Aorta (tissue), 5 donors: Measurements from ENCODE around the gene TMEM271. TPM values are rescaled to one million over a fixed set of nuclear protein-coding genes. Genes with fewer than 3 reads are reported as not detected.
"Not testable (repeated sequence)": the region's sequence is repeated elsewhere in the genome, so short reads cannot be mapped to it uniquely, and the experiment has no call there.

ENCODE experiments used
- ATAC-seq: fragments of 200-7000 bp; cut with Tn5 transposase; one replicate; pipeline ENCODE4 v1.9.1; 2022; ENCODE audit warnings: moderate library complexity; ENCODE audit not compliant: low FRiP score
- DNase-seq, 2 donors: peaks; one replicate each; pipeline ENCODE4 v3.0.0-alpha.2; 2020
- H3K27ac ChIP-seq, 2 donors: one replicate each; pipeline ENCODE4 v1.5.1; 2013; ENCODE audit warnings: low read length in 2 of 2, mild to moderate bottlenecking in 2 of 2, moderate library complexity in 2 of 2, control low read depth in 1 of 2, inconsistent platforms in 1 of 2, low read depth in 1 of 2
- H3K27me3 ChIP-seq, 2 donors: one replicate each; pipeline ENCODE4 v1.6.1; 2013; ENCODE audit warnings: control low read depth in 1 of 2, low read length in 1 of 2, mild to moderate bottlenecking in 1 of 2, moderate library complexity in 1 of 2; ENCODE audit not compliant: insufficient read depth in 2 of 2, control insufficient read depth in 1 of 2
- H3K36me3 ChIP-seq, 2 donors: one replicate each; pipeline ENCODE4 v1.6.1; 2013; ENCODE audit warnings: control low read depth in 1 of 2, low read length in 1 of 2, mild to moderate bottlenecking in 1 of 2; ENCODE audit not compliant: insufficient read depth in 2 of 2, control insufficient read depth in 1 of 2
- H3K4me1 ChIP-seq, 2 donors: one replicate each; pipeline ENCODE4 v1.6.1; 2013; ENCODE audit warnings: low read length in 2 of 2, control low read depth in 1 of 2, mild to moderate bottlenecking in 1 of 2, moderate library complexity in 1 of 2; ENCODE audit not compliant: insufficient read depth in 2 of 2, control insufficient read depth in 1 of 2
- H3K4me3 ChIP-seq, 2 donors: one replicate each; pipeline ENCODE4 v1.5.1; 2013; ENCODE audit warnings: low read length in 2 of 2, control low read depth in 1 of 2, mild to moderate bottlenecking in 1 of 2
- H3K9me3 ChIP-seq: one replicate; pipeline ENCODE4 v1.6.1; 2013; ENCODE audit warnings: mild to moderate bottlenecking, low read length; ENCODE audit not compliant: control insufficient read depth
- WGBS, 2 donors: extraction: QIAGEN DNeasy Blood & Tissue Kit; methylation state at CpG; one replicate each; pipeline ENCODE4 v1.1.7; 2013; 5-methylcytosine and 5-hydroxymethylcytosine counted together
- intact Hi-C, 2 donors: fragments of 100-400 bp; cut with DNase I; formaldehyde crosslinking; loops; one replicate each; pipeline versions ENCODE4 v1.14.2 to v1.15.0; 2022
- polyA plus RNA-seq, 2 donors: library from polyadenylated mRNA; stranded (reverse); fragments of 200-250 nt; gene quantifications; one replicate each; pipeline ENCODE4 v1.2.3, GENCODE V29; 2013
- total RNA-seq, 2 donors: library from RNA; stranded (reverse); fragmentation: NEBNext Ultra II Directional; extraction: Animal tissue kit (Norgen Biotek cat#: 25700); gene quantifications; one replicate each; pipeline ENCODE4 v1.2.1, GENCODE V29; 2021
- donor health status: healthy with polysubstance abuse.
- donor health status: Bipolar disorder and iron deficiency.
- donor health status: DM: no; HTN: no; CAD: no.
- donor health status: DM: no; HTN: no; CAD: no.
- donor health status: DM: yes; HTN: yes; CAD: no.

Gene TMEM271
- total and polyA plus RNA-seq, 4 donors = not detected

GRCh38 chr4:570754-571153 is 5.3 kb downstream of the TMEM271 start:
- no peak overlapping the region for H3K4me3 ChIP-seq
- no peaks in the 10 kb centered on the region for H3K4me1 ChIP-seq
- H3K36me3 ChIP-seq = no peaks in the 10 kb centered on the region
- H3K27me3 ChIP-seq = peaks cover 0 to 2% of the 10 kb centered on the region in 2 donors
- 79 to 85% methylated on average over 11 of the region's 11 CpGs for WGBS, 2 donors
- DNase-seq (no peak), ATAC-seq (no peak)
- no peaks in the 10 kb centered on the region for H3K9me3 ChIP-seq
- intact Hi-C loops = no loop called here
- no peak overlapping the region for H3K27ac ChIP-seq

GRCh38 chr4:569958-570667 is 6.0 kb downstream of the TMEM271 start:
- Histone ChIP-seq H3K27me3 (peaks cover 0 to 2% of the 10 kb centered on the region in 2 donors), H3K4me3 (no peak overlapping the region), H3K4me1 (no peaks in the 10 kb centered on the region), H3K9me3 (no peaks in the 10 kb centered on the region), H3K27ac (no peak overlapping the region), H3K36me3 (no peaks in the 10 kb centered on the region)
- 76 to 77% methylated on average over 17 of the region's 17 CpGs for WGBS, 2 donors
- intact Hi-C loops = no loop called here
- DNase-seq (no peak), ATAC-seq (no peak)

GRCh38 chr4:568962-569361 is 7.1 kb downstream of the TMEM271 start:
- DNase-seq (no peak), ATAC-seq (no peak)
- peaks cover 0 to 2% of the 10 kb centered on the region in 2 donors for H3K27me3 ChIP-seq
- no peaks in the 10 kb centered on the region for H3K9me3 ChIP-seq
- no peak overlapping the region for H3K27ac ChIP-seq
- intact Hi-C loops = no loop called here
- H3K36me3 ChIP-seq = no peaks in the 10 kb centered on the region
- H3K4me3 ChIP-seq = no peak overlapping the region
- WGBS, 2 donors = 68 to 79% methylated on average over 5 of the region's 5 CpGs
- no peaks in the 10 kb centered on the region for H3K4me1 ChIP-seq

GRCh38 chr4:568351-568652 is 7.8 kb downstream of the TMEM271 start:
- DNase-seq (no peak), ATAC-seq (no peak)
- Histone ChIP-seq H3K27ac (no peak overlapping the region), H3K27me3 (no peaks in the 10 kb centered on the region), H3K4me3 (no peak overlapping the region), H3K4me1 (no peaks in the 10 kb centered on the region), H3K9me3 (no peaks in the 10 kb centered on the region), H3K36me3 (no peaks in the 10 kb centered on the region)
- intact Hi-C loops = no loop called here
- WGBS, 2 donors = 58 to 64% methylated on average over 2 of the region's 2 CpGs

GRCh38 chr4:567457-568350 is 8.4 kb downstream of the TMEM271 start:
- no peaks in the 10 kb centered on the region for H3K27me3 ChIP-seq
- ATAC-seq = no peak
- H3K4me3 ChIP-seq = no peak overlapping the region
- 69 to 74% methylated on average over 10 of the region's 10 CpGs for WGBS, 2 donors
- H3K4me1 ChIP-seq = no peaks in the 10 kb centered on the region
- no peak for DNase-seq
- intact Hi-C loops = no loop called here
- no peaks in the 10 kb centered on the region for H3K36me3 ChIP-seq
- H3K9me3 ChIP-seq = no peaks in the 10 kb centered on the region
- no peak overlapping the region for H3K27ac ChIP-seq

GRCh38 chr4:566508-567295 is 9.4 kb downstream of the TMEM271 start:
- DNase-seq (no peak), ATAC-seq (no peak)
- H3K4me3 ChIP-seq = no peak overlapping the region
- no peaks in the 10 kb centered on the region for H3K36me3 ChIP-seq
- H3K27me3 ChIP-seq = no peaks in the 10 kb centered on the region
- H3K27ac ChIP-seq = no peak overlapping the region
- no peaks in the 10 kb centered on the region for H3K4me1 ChIP-seq
- no peaks in the 10 kb centered on the region for H3K9me3 ChIP-seq
- WGBS, 2 donors = 57 to 59% methylated on average over 2 of the region's 2 CpGs
- intact Hi-C loops = no loop called here

- Histone ChIP-seq H3K27ac (no peak overlapping the region), H3K36me3 (no peaks in the 10 kb centered on the region), H3K4me1 (no peaks in the 10 kb centered on the region), H3K9me3 (no peaks in the 10 kb centered on the region), H3K4me3 (no peak overlapping the region), H3K27me3 (no peaks in the 10 kb centered on the region)
- DNase-seq = no peak
- ATAC-seq = no peak
- intact Hi-C loops = no loop called here
- 92 to 93% methylated on average over 7 of the region's 7 CpGs for WGBS, 2 donors
These were observed 10.1 kb downstream of the TMEM271 start for GRCh38 chr4:566035-566434.

GRCh38 chr4:565614-566013 is 10.5 kb downstream of the TMEM271 start:
- H3K4me3 ChIP-seq, H3K9me3 ChIP-seq, DNase-seq, intact Hi-C loops, H3K4me1 ChIP-seq, ATAC-seq, H3K27me3 ChIP-seq, H3K36me3 ChIP-seq, H3K27ac ChIP-seq: not testable (repeated sequence)
- WGBS, 2 donors = 85 to 92% methylated on average over 1 of the region's 1 CpG
